HUES6 (cell line): Measurements from ENCODE around the gene DAPK1.

Experiments
- H3K27ac ChIP-seq: 2 replicates; pipeline ENCODE4 v1.7.0; 2013; ENCODE audit warnings: low read depth, mild to moderate bottlenecking, low read length, inconsistent platforms
- H3K27me3 ChIP-seq: 2 replicates; pipeline ENCODE4 v1.6.1; 2013; ENCODE audit warnings: low read length; ENCODE audit not compliant: control insufficient read depth, insufficient read depth
- H3K36me3 ChIP-seq: 2 replicates; pipeline ENCODE4 v1.6.1; 2013; ENCODE audit warnings: low read length; ENCODE audit not compliant: control insufficient read depth, insufficient read depth
- H3K4me1 ChIP-seq: 2 replicates; pipeline ENCODE4 v1.6.1; 2013; ENCODE audit warnings: low read length; ENCODE audit not compliant: control insufficient read depth, insufficient read depth
- H3K4me3 ChIP-seq: 2 replicates; pipeline ENCODE4 v1.5.1; 2013; ENCODE audit warnings: low read depth, low read length
- H3K9ac ChIP-seq: one replicate; pipeline ENCODE4 v1.6.1; 2013; ENCODE audit warnings: mild to moderate bottlenecking, low read length
- H3K9me3 ChIP-seq: 2 replicates; pipeline ENCODE4 v1.6.1; 2013; ENCODE audit warnings: low read depth, low read length; ENCODE audit not compliant: control insufficient read depth, insufficient read depth

DAPK1 gene

DNA sequence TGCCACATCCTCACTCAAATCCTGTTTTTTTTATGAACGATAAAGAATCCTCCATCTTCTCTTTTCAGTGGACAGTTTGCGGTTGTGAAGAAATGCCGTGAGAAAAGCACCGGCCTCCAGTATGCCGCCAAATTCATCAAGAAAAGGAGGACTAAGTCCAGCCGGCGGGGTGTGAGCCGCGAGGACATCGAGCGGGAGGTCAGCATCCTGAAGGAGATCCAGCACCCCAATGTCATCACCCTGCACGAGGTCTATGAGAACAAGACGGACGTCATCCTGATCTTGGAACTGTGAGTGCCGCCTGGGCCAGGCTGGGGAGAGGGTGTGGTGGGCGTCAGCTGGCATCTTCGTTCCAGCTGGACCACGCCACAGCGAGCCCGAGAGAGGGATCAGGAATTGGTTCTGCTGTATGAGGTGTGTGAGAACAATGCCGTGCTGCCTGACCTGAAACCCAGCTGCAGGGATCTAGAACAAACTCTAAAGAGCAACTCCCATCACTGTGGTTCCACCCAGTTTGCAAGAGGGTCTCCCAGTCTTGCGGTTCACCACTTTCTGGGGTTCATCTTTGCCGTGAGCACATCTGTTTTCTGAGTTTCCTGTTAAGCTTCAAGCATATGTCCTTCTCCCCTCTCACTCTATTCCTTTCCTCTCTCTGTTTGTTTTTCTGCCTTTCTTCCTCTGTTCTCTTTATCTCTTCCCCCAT lies 107.4 kb downstream of the DAPK1 start:
- no peaks in the 10 kb centered on the region for H3K27me3 ChIP-seq
- H3K4me3 ChIP-seq = no peak overlapping the region

GRCh38 chr9:87605676-87606075 lies 108.0 kb downstream of the DAPK1 start:
- Histone ChIP-seq H3K27me3 (no peaks in the 10 kb centered on the region), H3K4me3 (no peak overlapping the region), H3K27ac (no peak overlapping the region), H3K9me3 (no peaks in the 10 kb centered on the region), H3K4me1 (peaks cover 19% of the 10 kb centered on the region), H3K36me3 (peaks cover 48% of the 10 kb centered on the region), H3K9ac (no peak overlapping the region)

More for the DNA sequence above, 107.4 kb downstream of the DAPK1 start:
- Histone ChIP-seq H3K9ac (no peak overlapping the region), H3K36me3 (peaks cover 45% of the 10 kb centered on the region), H3K4me1 (peaks cover 21% of the 10 kb centered on the region), H3K9me3 (no peaks in the 10 kb centered on the region), H3K27ac (no peak overlapping the region)

DNA sequence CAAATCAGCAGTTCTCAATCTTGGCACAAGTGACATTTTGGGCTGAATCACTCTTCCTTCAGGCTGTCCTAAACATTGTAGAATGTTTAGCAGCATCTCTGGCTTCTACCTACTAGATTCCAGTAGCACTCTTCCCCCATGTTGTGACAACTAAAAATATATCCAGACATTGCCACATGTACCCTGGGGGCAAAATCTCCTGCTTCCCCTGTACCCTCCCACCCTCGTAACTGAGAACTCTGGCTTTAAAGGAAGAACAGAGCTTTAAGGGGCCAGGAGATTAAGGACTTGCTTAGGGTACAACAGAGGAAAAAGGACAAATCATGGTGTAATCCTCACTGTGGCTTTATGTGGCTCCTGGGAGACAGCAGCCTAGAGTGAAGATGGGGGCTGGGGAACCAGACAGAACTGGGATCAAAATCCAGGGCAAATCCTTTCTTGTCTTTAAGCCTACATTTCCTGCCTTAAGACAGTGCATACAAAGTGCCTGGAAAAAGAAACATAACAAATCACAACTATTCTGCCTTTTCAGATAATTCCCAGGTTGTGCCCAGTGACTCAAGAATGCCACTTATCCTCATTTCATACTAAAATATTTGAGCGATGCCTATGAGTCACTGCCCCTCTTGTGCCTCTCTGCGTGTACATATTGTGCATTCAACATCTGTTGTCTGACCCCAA lies 109.3 kb downstream of the DAPK1 start:
- H3K27me3 ChIP-seq = no peaks in the 10 kb centered on the region
- H3K9ac ChIP-seq = no peak overlapping the region
- H3K4me3 ChIP-seq = no peak overlapping the region
- H3K9me3 ChIP-seq = no peaks in the 10 kb centered on the region
- H3K27ac ChIP-seq = no peak overlapping the region
- peaks cover 54% of the 10 kb centered on the region for H3K36me3 ChIP-seq
- peaks cover 15% of the 10 kb centered on the region; the same call in 1 of the 2 replicates for H3K4me1 ChIP-seq

- Histone ChIP-seq H3K9ac (no peak overlapping the region), H3K4me3 (no peak overlapping the region), H3K27ac (no peak overlapping the region), H3K36me3 (peaks cover 63% of the 10 kb centered on the region), H3K27me3 (no peaks in the 10 kb centered on the region), H3K4me1 (peaks cover 15% of the 10 kb centered on the region), H3K9me3 (no peaks in the 10 kb centered on the region)
These were observed 110.2 kb downstream of the DAPK1 start for GRCh38 chr9:87607859-87608258.

DNA sequence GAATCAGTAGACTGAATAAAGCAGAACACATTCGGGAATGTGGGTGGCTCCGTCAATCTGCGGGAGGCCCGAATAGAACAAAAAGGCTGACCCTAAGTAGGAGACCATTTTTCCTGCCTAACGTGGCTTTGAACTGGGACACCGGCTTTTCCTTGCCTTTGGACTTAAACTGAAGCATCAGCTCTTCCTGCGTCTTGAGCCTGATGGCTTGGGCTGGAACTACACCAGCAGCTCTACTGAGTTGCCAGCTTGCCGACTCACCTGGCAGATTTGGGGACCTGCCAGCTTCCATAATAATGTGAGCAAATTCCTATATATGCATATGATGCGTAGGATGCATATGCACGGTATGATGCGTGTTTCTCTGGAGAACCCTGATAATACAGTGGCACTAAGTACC lies 111.3 kb downstream of the DAPK1 start:
- Histone ChIP-seq H3K4me3 (no peak overlapping the region), H3K4me1 (peaks cover 15% of the 10 kb centered on the region), H3K27ac (no peak overlapping the region), H3K9me3 (no peaks in the 10 kb centered on the region), H3K27me3 (no peaks in the 10 kb centered on the region), H3K36me3 (peaks cover 67% of the 10 kb centered on the region), H3K9ac (no peak overlapping the region)

- peaks cover 15% of the 10 kb centered on the region for H3K4me1 ChIP-seq
- no peak overlapping the region for H3K27ac ChIP-seq
- H3K36me3 ChIP-seq = peaks cover 67% of the 10 kb centered on the region
- no peaks in the 10 kb centered on the region for H3K9me3 ChIP-seq
- no peak overlapping the region for H3K9ac ChIP-seq
- no peak overlapping the region for H3K4me3 ChIP-seq
- no peaks in the 10 kb centered on the region for H3K27me3 ChIP-seq
These were observed 111.8 kb downstream of the DAPK1 start for GRCh38 chr9:87609486-87609885.

GRCh38 chr9:87610200-87611155 lies 112.8 kb downstream of the DAPK1 start:
- Histone ChIP-seq H3K4me1 (peaks cover 19% of the 10 kb centered on the region), H3K9me3 (no peaks in the 10 kb centered on the region), H3K27me3 (no peaks in the 10 kb centered on the region), H3K9ac (no peak overlapping the region), H3K36me3 (peaks cover 66% of the 10 kb centered on the region), H3K4me3 (no peak overlapping the region), H3K27ac (no peak overlapping the region)

DNA sequence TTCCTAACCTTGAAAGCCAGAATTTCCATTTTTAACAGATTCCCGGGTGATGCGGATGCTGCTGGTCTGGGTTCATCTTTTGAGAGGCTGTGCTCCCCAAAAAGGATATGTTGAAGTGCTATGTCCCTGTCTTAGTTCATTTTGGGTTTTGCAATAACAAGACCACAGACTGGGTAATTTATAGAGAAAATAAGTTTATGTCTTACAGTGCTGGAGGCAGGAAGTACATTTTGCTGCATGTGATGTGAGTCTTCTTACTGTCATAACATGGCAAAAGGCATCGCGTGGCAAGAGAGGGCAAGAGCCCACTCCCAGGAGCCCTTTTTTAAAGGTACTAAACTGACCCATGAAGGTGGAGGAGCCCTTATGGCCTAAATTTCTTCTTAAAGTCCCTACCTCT lies 114.1 kb downstream of the DAPK1 start:
- no peaks in the 10 kb centered on the region for H3K9me3 ChIP-seq
- H3K4me1 ChIP-seq = peaks cover 21% of the 10 kb centered on the region
- no peak overlapping the region for H3K27ac ChIP-seq
- no peaks in the 10 kb centered on the region for H3K27me3 ChIP-seq
- peaks cover 62% of the 10 kb centered on the region for H3K36me3 ChIP-seq
- no peak overlapping the region for H3K9ac ChIP-seq
- no peak overlapping the region for H3K4me3 ChIP-seq

DNA sequence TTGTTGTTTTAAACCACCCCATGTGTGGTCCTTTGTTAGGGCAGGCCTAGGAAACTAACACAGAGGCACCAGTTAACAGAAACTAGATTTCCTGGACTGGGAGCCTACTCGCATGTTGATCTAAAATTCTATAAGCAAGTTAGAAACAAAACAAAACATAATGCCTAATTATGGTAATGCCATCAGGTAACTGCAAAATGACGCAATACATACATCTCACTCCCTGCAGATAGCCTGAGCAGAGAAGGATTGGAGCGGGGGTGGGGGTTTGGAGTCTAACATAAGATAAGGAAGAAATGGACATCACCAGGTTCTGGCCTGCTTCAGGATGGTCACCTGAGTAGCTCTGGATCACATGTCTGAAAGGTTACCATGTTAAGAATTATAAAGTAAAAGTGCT lies 114.9 kb downstream of the DAPK1 start:
- Histone ChIP-seq H3K27ac (no peak overlapping the region), H3K4me1 (peaks cover 21% of the 10 kb centered on the region), H3K9ac (no peak overlapping the region), H3K27me3 (no peaks in the 10 kb centered on the region), H3K9me3 (peaks cover under 1% of the 10 kb centered on the region; the same call in 1 of the 2 replicates), H3K4me3 (no peak overlapping the region), H3K36me3 (peaks cover 62% of the 10 kb centered on the region)

DNA sequence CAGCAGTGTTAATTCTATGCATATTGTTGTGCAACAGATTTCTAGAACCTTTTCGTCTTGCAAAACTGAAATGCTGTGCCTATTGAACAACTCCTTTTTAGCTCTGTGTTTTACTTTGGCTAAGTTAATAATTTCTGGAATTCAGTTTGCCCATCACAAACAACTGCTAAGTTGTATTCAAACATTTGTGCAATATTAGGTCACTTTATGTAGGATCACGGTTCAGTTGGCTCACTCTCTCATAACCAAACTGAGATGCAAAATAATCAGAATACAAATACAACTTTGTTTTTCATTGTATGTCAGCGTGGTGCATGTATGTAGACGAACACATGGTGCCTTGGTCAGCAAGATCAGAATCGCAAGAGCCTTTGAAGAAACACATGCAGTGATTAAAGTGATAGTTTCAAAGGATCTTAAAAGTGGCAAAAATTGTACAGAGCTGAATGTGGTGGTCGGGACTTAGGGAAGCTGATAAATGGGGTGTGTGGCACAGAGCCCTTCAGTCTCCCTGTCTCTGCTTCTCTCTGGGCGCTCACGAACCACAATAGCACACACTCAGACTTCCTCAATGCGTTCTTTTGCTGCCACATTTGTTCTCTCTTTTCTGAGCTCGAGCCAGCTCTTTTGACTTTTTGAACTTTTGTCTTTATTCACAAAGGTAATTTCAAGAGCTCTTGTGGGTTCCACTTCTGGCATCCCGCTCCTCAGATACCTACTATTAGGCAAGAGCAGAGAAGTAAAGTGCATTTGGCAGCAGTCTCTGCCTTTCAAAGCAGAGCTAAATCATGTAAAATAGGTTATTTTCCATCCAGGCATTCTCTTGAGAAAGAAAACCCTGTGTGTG lies 115.8 kb downstream of the DAPK1 start:
- Histone ChIP-seq H3K27ac (no peak overlapping the region), H3K4me3 (no peak overlapping the region), H3K27me3 (no peaks in the 10 kb centered on the region), H3K9me3 (peaks cover 3% of the 10 kb centered on the region; the same call in 1 of the 2 replicates), H3K9ac (no peak overlapping the region), H3K36me3 (peaks cover 65% of the 10 kb centered on the region), H3K4me1 (peaks cover 19% of the 10 kb centered on the region)
